HepG2 (cell line): ENCODE data around the gene FAAP20. TPM values are rescaled to one million over a fixed set of nuclear protein-coding genes. Genes with fewer than 3 reads are reported as not detected.

ENCODE experiments used
- AKAP8 ChIP-seq: sonication (generic); formaldehyde crosslinking; IDR thresholded peaks from 2 replicates; pipeline ENCODE4 v1.5.1; 2020; ENCODE audit warnings: mild to moderate bottlenecking, missing genetic modification reagents
- ATF1 ChIP-seq: IDR thresholded peaks from 2 replicates; pipeline ENCODE4 v1.6.1; 2016; ENCODE audit warnings: mild to moderate bottlenecking, control low read depth
- ATF7 ChIP-seq, 2 experiments: fragments of 450-650 bp in 1 of 2; sonication (generic) in 1 of 2; formaldehyde crosslinking in 1 of 2; IDR thresholded peaks; 2 replicates each; pipeline versions ENCODE4 v1.4.0 to v1.6.1; 2016 to 2020; ENCODE audit warnings: antibody characterized with exemption in 1 of 2, mild to moderate bottlenecking in 1 of 2, missing genetic modification reagents in 1 of 2
- CAMTA2 ChIP-seq: sonication (generic); formaldehyde crosslinking; IDR thresholded peaks from 2 replicates; pipeline ENCODE4 v1.4.0; 2020; ENCODE audit warnings: mild to moderate bottlenecking, missing genetic modification reagents, borderline replicate concordance
- HBP1 ChIP-seq: IDR thresholded peaks from 2 replicates; pipeline ENCODE4 v1.6.1; 2016; ENCODE audit warnings: low read depth, control low read depth
- HDAC6 ChIP-seq: fragments of 200-600 bp; sonication (generic); IDR thresholded peaks from 2 replicates; pipeline ENCODE4 v1.7.0; 2017; ENCODE audit warnings: mild to moderate bottlenecking, antibody characterized with exemption, low read length, low read depth
- HNF4A ChIP-seq: sonication (generic); formaldehyde crosslinking; IDR thresholded peaks from 2 replicates; pipeline ENCODE4 v1.4.0; 2020; ENCODE audit warnings: missing genetic modification reagents
- KDM4B ChIP-seq: sonication (generic); formaldehyde crosslinking; IDR thresholded peaks from 2 replicates; pipeline ENCODE4 v1.4.0; 2020; ENCODE audit warnings: missing genetic modification reagents
- MAF1 ChIP-seq: sonication (generic); formaldehyde crosslinking; IDR thresholded peaks from 2 replicates; pipeline ENCODE4 v1.5.0; 2020; ENCODE audit warnings: missing genetic modification reagents, borderline replicate concordance
- MLLT10 ChIP-seq: sonication (generic); formaldehyde crosslinking; IDR thresholded peaks from 2 replicates; pipeline ENCODE4 v1.4.0; 2020; ENCODE audit warnings: missing genetic modification reagents
- MXI1 ChIP-seq: IDR thresholded peaks from 3 replicates; pipeline ENCODE4 v1.6.1; 2012; ENCODE audit warnings: low read depth, low read length, inconsistent platforms, borderline replicate concordance
- NR2C2 ChIP-seq: sonication (generic); formaldehyde crosslinking; IDR thresholded peaks from 2 replicates; pipeline ENCODE4 v1.4.0; 2020; ENCODE audit warnings: missing genetic modification reagents, mild to moderate bottlenecking, moderate library complexity, borderline replicate concordance
- PBX2 ChIP-seq: IDR thresholded peaks from 2 replicates; pipeline ENCODE4 v1.6.1; 2016; ENCODE audit warnings: control low read depth
- RBM22 ChIP-seq: fragments of 200-400 bp; formaldehyde crosslinking; optimal IDR thresholded peaks from 2 replicates; pipeline ENCODE3; 2017; ENCODE audit warnings: mild to moderate bottlenecking, low read length, moderate library complexity
- SSRP1 ChIP-seq: IDR thresholded peaks from 2 replicates; pipeline ENCODE4 v1.6.1; 2016; ENCODE audit warnings: control low read depth
- TBX3 ChIP-seq: fragments of 450-650 bp; IDR thresholded peaks from 2 replicates; pipeline ENCODE4 v1.6.1; 2017; ENCODE audit warnings: antibody characterized with exemption, mild to moderate bottlenecking, inconsistent platforms, borderline replicate concordance
- YEATS2 ChIP-seq: sonication (generic); formaldehyde crosslinking; IDR thresholded peaks from 2 replicates; pipeline ENCODE4 v1.4.0; 2020; ENCODE audit warnings: missing genetic modification reagents, borderline replicate concordance
- ZFP36 ChIP-seq: fragments of 150-350 bp; IDR thresholded peaks from 2 replicates; pipeline ENCODE4 v1.6.1; 2018; ENCODE audit warnings: borderline replicate concordance, low read length, low read depth; ENCODE audit not compliant: partially characterized antibody
- ZKSCAN5 ChIP-seq: sonication (generic); formaldehyde crosslinking; IDR thresholded peaks from 2 replicates; pipeline ENCODE4 v1.5.1; 2020; ENCODE audit warnings: mild to moderate bottlenecking, missing genetic modification reagents
- ZNF10 ChIP-seq: sonication (generic); formaldehyde crosslinking; IDR thresholded peaks from 2 replicates; pipeline ENCODE4 v1.4.0; 2020; ENCODE audit warnings: mild to moderate bottlenecking, low read depth, missing genetic modification reagents, borderline replicate concordance
- ZNF230 ChIP-seq: sonication (generic); formaldehyde crosslinking; IDR thresholded peaks from 2 replicates; pipeline ENCODE4 v1.4.0; 2020; ENCODE audit warnings: mild to moderate bottlenecking, missing genetic modification reagents
- ZNF280B ChIP-seq: sonication (generic); formaldehyde crosslinking; IDR thresholded peaks from 2 replicates; pipeline ENCODE4 v1.5.0; 2020; ENCODE audit warnings: missing genetic modification reagents, mild to moderate bottlenecking, borderline replicate concordance
- ZNF350 ChIP-seq: sonication (generic); formaldehyde crosslinking; IDR thresholded peaks from 2 replicates; pipeline ENCODE4 v1.4.0; 2020; ENCODE audit warnings: mild to moderate bottlenecking, low read depth, missing genetic modification reagents, borderline replicate concordance
- ZNF607 ChIP-seq: sonication (generic); formaldehyde crosslinking; IDR thresholded peaks from 2 replicates; pipeline ENCODE4 v1.5.1; 2020; ENCODE audit warnings: missing genetic modification reagents, mild to moderate bottlenecking, borderline replicate concordance
- ZNF83 ChIP-seq: sonication (generic); formaldehyde crosslinking; IDR thresholded peaks from 2 replicates; pipeline ENCODE4 v1.4.0; 2020; ENCODE audit warnings: missing genetic modification reagents, mild to moderate bottlenecking, borderline replicate concordance
- ZSCAN20 ChIP-seq: sonication (generic); formaldehyde crosslinking; IDR thresholded peaks from 2 replicates; pipeline ENCODE4 v1.4.0; 2020; ENCODE audit warnings: missing genetic modification reagents, mild to moderate bottlenecking, borderline replicate concordance
- polyA plus RNA-seq, 8 experiments: library from polyadenylated mRNA; depleted of rRNA in 3 of 8; stranded (reverse) in 7 of 8; unstranded in 1 of 8; fragments of >200 nt; fragmentation: Illumina TruSeq in 4 of 8; extraction: Trizol in 4 of 8; gene quantifications; 2 replicates each; pipeline versions ENCODE4 v1.2.1 to v1.2.3, GENCODE V29; 2011 to 2016; ENCODE audit warnings: low read depth in 4 of 8, missing spikeins in 1 of 8, mixed read lengths in 1 of 8; ENCODE audit not compliant: insufficient read depth in 1 of 8
- total RNA-seq, 5 experiments: library from RNA; depleted of rRNA; stranded (reverse); fragments of >200 nt; fragmentation: Illumina TruSeq; extraction: Trizol; gene quantifications; 2 replicates each; pipeline ENCODE4 v1.2.3, GENCODE V29; 2016; ENCODE audit warnings: low read depth in 1 of 5

The FAAP20 gene
- total and polyA plus RNA-seq, 2 of the 13 experiments (the other 11 are each of a cell fraction or from before 2014, with no cell fraction given), result 9.6 to 10.8 TPM

- TF ChIP-seq PBX2 (CRISPR knock-in tag), result no peak; the same call in 1 of the 2 replicates
- peak; percentile 86 for TF ChIP-seq ZNF230 (CRISPR knock-in tag)
- TF ChIP-seq KDM4B, result no peak
- no peak for TF ChIP-seq ZSCAN20
- peak; percentile 35; the same call in 1 of the 2 replicates for TF ChIP-seq ZNF83 (CRISPR knock-in tag)
- TF ChIP-seq ZFP36, result no peak
- no peak for TF ChIP-seq SSRP1
- TF ChIP-seq ATF1 (CRISPR knock-in tag), result no peak
- TF ChIP-seq ZNF350 (CRISPR knock-in tag), result peak; percentile 67
- TF ChIP-seq RBM22, result no peak
- TF ChIP-seq HNF4A (CRISPR knock-in tag), result no peak
- TF ChIP-seq ZKSCAN5 (CRISPR knock-in tag), result no peak
- TF ChIP-seq MAF1 (CRISPR knock-in tag), result 0 out of 2 replicates have a peak, but pooled peaks have one; percentile 48
- 0 out of 2 replicates have a peak, but pooled peaks have one; percentile 24 for TF ChIP-seq NR2C2
- TF ChIP-seq MXI1, result peak; percentile 95; the same call in 1 of the 3 replicates
- TF ChIP-seq AKAP8 (CRISPR knock-in tag), result peak; percentile 99
- no peak for TF ChIP-seq ZNF280B
- no peak for TF ChIP-seq ATF7 (IDR thresholded peaks at IDR 0.05)
- TF ChIP-seq ATF7 (CRISPR knock-in tag; IDR thresholded peaks at IDR 0.05), result 0 out of 2 replicates have a peak, but pooled peaks have one; percentile 60
- TF ChIP-seq TBX3, result no peak
- no peak for TF ChIP-seq HDAC6
- no peak for TF ChIP-seq MLLT10
- no peak for TF ChIP-seq ZNF10 (CRISPR knock-in tag)
- TF ChIP-seq YEATS2 (CRISPR knock-in tag), result no peak
- TF ChIP-seq ZNF607, result 0 out of 2 replicates have a peak, but pooled peaks have one; percentile 16
- TF ChIP-seq HBP1 (CRISPR knock-in tag), result no peak
- TF ChIP-seq CAMTA2 (CRISPR knock-in tag), result no peak
Measured at GRCh38 chr1:2189459-2190425, 4.8 kb downstream of the FAAP20 start (continued).
